ENCODE measurements around the gene CHAMP1. TPM values are rescaled to one million over a fixed set of nuclear protein-coding genes. Genes with fewer than 3 reads are reported as not detected.
A peak's percentile ranks its signal among the peaks of the same experiment; 100 is the strongest.
"Not testable (repeated sequence)": the region's sequence is repeated elsewhere in the genome, so short reads cannot be mapped to it uniquely, and the experiment has no call there.

The CHAMP1 gene
- total RNA-seq, 1 donor from 2014 or later = 23.2 TPM

DNA sequence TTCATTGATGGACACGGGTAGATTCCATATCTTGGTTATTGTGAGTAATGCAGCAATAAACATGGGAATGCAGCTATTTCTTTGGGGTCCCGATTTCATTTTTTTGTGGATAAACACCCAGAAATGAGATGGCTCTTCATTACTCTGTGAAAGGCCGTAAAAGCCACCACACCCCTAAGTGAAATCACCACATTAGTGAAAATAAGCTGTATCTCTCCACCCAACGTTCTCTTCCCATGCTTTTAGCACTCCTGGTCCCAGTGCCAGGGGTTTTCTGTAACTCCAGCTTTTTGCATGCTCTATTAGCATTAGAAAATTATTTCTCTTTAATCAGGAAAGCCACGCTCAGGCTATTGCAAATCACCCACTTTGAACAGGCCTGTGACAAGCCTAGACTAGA lies 15.8 kb downstream of the CHAMP1 start:
- Mint-ChIP-seq H3K27me3 (ENCODE audit: unreplicated experiment) (no peaks in the 10 kb centered on the region), H3K27ac (ENCODE audit: unreplicated experiment) (no peak overlapping the region), H3K36me3 (ENCODE audit: unreplicated experiment) (peaks cover 23% of the 10 kb centered on the region), H3K4me3 (ENCODE audit: unreplicated experiment) (no peak overlapping the region), H3K9me3 (ENCODE audit: unreplicated experiment) (no peaks in the 10 kb centered on the region), H3K4me1 (ENCODE audit: unreplicated experiment) (no peaks in the 10 kb centered on the region)
- TF ChIP-seq, protein P1, sequence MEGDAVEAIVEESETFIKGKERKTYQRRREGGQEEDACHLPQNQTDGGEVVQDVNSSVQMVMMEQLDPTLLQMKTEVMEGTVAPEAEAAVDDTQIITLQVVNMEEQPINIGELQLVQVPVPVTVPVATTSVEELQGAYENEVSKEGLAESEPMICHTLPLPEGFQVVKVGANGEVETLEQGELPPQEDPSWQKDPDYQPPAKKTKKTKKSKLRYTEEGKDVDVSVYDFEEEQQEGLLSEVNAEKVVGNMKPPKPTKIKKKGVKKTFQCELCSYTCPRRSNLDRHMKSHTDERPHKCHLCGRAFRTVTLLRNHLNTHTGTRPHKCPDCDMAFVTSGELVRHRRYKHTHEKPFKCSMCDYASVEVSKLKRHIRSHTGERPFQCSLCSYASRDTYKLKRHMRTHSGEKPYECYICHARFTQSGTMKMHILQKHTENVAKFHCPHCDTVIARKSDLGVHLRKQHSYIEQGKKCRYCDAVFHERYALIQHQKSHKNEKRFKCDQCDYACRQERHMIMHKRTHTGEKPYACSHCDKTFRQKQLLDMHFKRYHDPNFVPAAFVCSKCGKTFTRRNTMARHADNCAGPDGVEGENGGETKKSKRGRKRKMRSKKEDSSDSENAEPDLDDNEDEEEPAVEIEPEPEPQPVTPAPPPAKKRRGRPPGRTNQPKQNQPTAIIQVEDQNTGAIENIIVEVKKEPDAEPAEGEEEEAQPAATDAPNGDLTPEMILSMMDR (IDR thresholded peaks at IDR 0.05) = no peak
- DNase-seq (ENCODE audit: extremely low spot score, unreplicated experiment) = no peak

DNA sequence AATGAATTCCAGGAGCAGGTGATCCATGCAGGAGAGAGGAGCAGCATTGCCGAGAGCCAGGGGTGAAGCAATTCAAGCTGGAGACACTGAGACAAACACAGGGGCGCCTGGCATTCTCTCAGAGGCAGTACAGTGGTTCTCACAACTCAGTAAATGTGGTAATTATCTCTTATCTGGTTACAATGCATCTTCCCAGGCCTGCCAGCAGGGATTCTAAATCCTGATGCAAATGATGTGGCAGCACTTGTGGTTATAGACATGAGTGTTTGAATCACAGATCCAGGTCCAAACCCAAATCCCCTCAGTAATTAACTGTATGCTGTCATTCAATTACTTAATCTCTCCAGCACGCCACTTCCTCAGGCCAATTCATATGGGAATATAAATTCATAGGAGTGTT lies 19.6 kb downstream of the CHAMP1 start:
- not testable (repeated sequence) for H3K27ac Mint-ChIP-seq (ENCODE audit: unreplicated experiment); H3K4me3 Mint-ChIP-seq (ENCODE audit: unreplicated experiment); H3K9me3 Mint-ChIP-seq (ENCODE audit: unreplicated experiment); H3K36me3 Mint-ChIP-seq (ENCODE audit: unreplicated experiment); H3K27me3 Mint-ChIP-seq (ENCODE audit: unreplicated experiment); H3K4me1 Mint-ChIP-seq (ENCODE audit: unreplicated experiment); DNase-seq (ENCODE audit: extremely low spot score, unreplicated experiment)

DNA sequence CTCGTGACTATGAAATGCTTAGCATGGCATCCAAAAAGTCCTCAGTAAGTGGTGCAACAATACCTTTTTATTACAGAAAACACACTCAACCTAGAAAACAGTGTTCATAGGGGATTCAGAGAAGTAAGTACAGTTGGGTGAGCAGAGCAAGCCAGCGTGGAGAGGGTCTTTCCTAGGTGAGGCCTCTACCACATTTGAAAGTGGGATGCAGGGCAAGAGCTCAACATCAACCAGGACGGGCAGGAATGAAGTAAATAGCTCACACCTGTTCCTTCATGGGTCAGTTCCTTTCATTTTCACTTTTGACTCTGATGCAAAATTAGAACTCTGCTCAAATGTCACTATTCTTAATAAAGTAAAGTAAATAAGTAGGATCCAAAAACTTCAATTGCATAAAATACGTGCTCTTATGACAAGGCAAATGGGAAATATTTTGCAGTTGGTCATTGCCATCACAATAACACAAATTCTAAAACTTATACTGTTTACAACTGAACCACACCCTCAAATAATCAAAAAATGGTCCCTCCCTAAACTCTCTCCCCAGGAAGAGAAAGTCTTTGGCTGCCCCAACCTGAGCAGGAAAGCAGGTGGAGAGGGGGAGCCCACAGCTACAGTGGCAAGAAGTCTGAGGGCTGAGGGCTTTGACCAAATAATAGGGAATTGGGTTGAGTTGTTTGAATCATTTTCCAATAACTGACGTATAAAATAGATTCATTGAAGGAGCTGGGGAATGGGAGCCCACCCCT lies 20.2 kb downstream of the CHAMP1 start:
- no peak overlapping the region for H3K27ac Mint-ChIP-seq (ENCODE audit: unreplicated experiment)
- no peak overlapping the region for H3K4me3 Mint-ChIP-seq (ENCODE audit: unreplicated experiment)
- H3K9me3 Mint-ChIP-seq (ENCODE audit: unreplicated experiment) = no peaks in the 10 kb centered on the region
- DNase-seq (ENCODE audit: extremely low spot score, unreplicated experiment) = no peak
- H3K36me3 Mint-ChIP-seq (ENCODE audit: unreplicated experiment) = peaks cover under 1% of the 10 kb centered on the region
- H3K27me3 Mint-ChIP-seq (ENCODE audit: unreplicated experiment) = peaks cover 4% of the 10 kb centered on the region
- TF ChIP-seq, protein P1 (IDR thresholded peaks at IDR 0.05) = no peak
- peaks cover under 1% of the 10 kb centered on the region for H3K4me1 Mint-ChIP-seq (ENCODE audit: unreplicated experiment)

DNA sequence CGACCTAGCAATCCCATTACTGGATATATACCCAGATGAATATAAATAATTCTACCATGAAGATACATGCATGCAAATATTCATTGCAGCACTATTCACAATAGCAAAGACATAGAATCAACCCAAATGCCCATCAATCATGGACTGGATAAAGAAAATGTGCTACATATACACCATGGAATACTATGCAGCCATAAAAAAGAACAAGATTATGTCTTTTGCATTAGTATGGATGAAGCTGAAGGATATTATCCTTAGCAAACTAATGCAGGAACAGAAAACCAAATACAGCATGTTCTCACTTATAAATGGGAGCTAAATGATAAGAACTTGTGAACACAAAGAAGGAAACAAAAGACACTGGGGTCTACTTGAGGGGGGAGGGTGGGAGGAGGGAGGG lies 22.2 kb downstream of the CHAMP1 start:
- H3K27ac Mint-ChIP-seq (ENCODE audit: unreplicated experiment); H3K9me3 Mint-ChIP-seq (ENCODE audit: unreplicated experiment); DNase-seq (ENCODE audit: extremely low spot score, unreplicated experiment); H3K27me3 Mint-ChIP-seq (ENCODE audit: unreplicated experiment); H3K4me3 Mint-ChIP-seq (ENCODE audit: unreplicated experiment); H3K4me1 Mint-ChIP-seq (ENCODE audit: unreplicated experiment); H3K36me3 Mint-ChIP-seq (ENCODE audit: unreplicated experiment): not testable (repeated sequence)

DNA sequence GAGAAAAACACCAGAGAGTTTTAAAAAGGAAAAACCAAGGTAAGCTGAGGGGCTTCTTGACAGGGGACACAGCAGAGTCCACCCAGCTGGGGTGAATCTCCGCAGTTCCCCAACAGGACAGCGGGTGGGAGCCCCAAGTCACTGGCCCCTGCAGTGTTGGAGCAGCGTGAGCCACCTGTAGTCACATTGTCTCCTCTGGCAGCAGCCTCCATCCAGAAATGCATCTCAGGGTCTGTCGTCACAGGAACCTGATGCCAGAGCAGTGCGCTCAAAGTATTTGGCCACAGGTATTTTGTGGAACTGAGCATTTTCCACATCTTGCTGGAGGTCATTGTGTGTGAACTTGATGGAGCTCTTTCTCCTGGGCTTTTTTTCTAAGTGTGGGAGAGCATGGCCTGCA lies 24.7 kb downstream of the CHAMP1 start:
- Mint-ChIP-seq H3K4me3 (ENCODE audit: unreplicated experiment) (no peak overlapping the region), H3K4me1 (ENCODE audit: unreplicated experiment) (peaks cover 8% of the 10 kb centered on the region), H3K36me3 (ENCODE audit: unreplicated experiment) (no peaks in the 10 kb centered on the region), H3K9me3 (ENCODE audit: unreplicated experiment) (no peaks in the 10 kb centered on the region), H3K27ac (ENCODE audit: unreplicated experiment) (no peak overlapping the region), H3K27me3 (ENCODE audit: unreplicated experiment) (peaks cover 4% of the 10 kb centered on the region)
- TF ChIP-seq, protein P1 (IDR thresholded peaks at IDR 0.05) = no peak
- no peak for DNase-seq (ENCODE audit: extremely low spot score, unreplicated experiment)

DNA sequence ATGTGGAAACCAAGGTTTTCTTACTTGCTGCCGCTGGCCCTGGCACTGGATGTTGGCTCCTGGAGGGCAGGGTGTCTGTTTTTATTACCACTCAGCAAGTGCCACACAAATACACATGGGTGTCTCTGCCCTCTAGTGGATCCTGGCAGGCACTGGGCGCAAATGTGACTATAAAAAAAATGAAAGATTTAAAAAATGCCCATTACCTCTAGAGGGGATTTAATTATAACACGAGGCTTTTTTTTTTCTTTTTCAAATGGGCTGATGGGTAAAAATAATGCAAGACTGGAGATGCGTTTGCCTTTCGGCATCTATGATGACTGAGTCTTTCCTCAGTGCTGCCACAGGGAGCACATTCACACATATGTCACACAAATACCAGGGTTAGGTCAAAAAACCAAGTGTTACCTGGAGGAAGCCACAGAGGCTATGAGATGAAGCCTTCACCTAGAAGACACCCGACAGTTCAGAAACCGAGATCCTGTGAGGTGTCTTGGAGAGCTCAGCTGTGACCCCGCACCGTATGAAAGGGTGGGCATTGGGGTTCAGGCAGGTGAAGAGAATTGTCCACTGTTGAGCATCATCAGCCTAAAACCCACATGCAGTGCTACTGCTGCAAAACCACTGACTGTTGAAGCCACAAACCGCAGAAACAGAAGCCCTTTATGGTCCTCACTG lies 25.7 kb downstream of the CHAMP1 start:
- Mint-ChIP-seq H3K27me3 (ENCODE audit: unreplicated experiment) (peaks cover 4% of the 10 kb centered on the region), H3K27ac (ENCODE audit: unreplicated experiment) (no peak overlapping the region), H3K4me1 (ENCODE audit: unreplicated experiment) (peaks cover 8% of the 10 kb centered on the region), H3K36me3 (ENCODE audit: unreplicated experiment) (no peaks in the 10 kb centered on the region), H3K9me3 (ENCODE audit: unreplicated experiment) (no peaks in the 10 kb centered on the region), H3K4me3 (ENCODE audit: unreplicated experiment) (no peak overlapping the region)
- DNase-seq (ENCODE audit: extremely low spot score, unreplicated experiment) = no peak
- TF ChIP-seq, protein P1 (IDR thresholded peaks at IDR 0.05) = peak; percentile 70

Measured in osteocyte (in vitro differentiated cells).